ENCODE data around the gene IL12RB2.

DNA sequence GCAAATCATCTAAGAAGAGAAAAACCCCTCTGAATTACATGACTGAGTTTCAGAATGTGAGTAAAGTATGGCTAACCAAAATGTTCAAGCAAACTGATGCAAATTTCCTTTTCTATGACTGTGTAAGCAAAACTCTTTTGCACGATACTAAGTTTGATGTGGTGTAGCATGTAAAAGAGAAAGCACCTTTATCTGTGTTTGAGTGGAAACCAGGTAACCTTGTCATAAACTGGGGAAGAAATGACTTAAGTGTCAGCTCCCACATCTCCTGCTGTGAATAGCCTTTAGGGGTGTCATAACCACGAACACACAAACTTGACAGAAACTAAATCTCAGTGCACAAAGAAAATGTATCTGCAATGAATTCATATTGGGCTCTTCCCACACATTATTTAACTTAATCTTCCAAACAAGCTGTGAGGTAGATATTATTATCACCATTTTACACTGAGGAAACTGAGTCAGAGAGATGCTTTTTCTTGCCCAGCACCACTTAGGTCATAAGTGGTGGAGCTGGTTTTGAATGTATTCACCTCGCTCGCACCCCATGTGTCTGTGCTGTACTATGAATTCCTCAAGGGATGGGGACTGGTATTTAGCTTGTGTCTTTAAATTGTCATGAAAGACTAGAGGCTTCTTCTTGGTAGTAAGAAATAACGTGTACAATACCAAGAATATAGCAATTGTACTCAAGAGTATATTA lies 32.9 kb upstream of the IL12RB2 start:
- TF ChIP-seq POLR2AphosphoS5 (IDR thresholded peaks at IDR 0.05; ENCODE audit: low read depth, low read length): no peak
- no peak for TF ChIP-seq POLR2A (IDR thresholded peaks at IDR 0.05; ENCODE audit: low read depth, low read length)
- no peak for TF ChIP-seq TAF1 (IDR thresholded peaks at IDR 0.05; ENCODE audit: borderline replicate concordance, low read depth, low read length)
